Measurements from ENCODE around the gene MIA3.

Gene MIA3

GRCh38 chr1:222588135-222588534, 29.8 kb upstream of the MIA3 start:
- peak; percentile 4 for DNase-seq (ENCODE audit: low read depth)
- no peak for TF ChIP-seq CTCF (conservative IDR thresholded peaks at IDR 0.05; ENCODE audit: control insufficient read depth, insufficient read depth, low read depth, low read length)
- no peak overlapping the region for H3K4me3 ChIP-seq (ENCODE audit: control insufficient read depth, low read depth, low read length)

- H3K4me3 ChIP-seq (ENCODE audit: control insufficient read depth, low read depth, low read length): peak within 1 kb of the TSS; percentile 95
- TF ChIP-seq CTCF (conservative IDR thresholded peaks at IDR 0.05; ENCODE audit: control insufficient read depth, insufficient read depth, low read depth, low read length): no peak
- DNase-seq (ENCODE audit: low read depth): peak; percentile 78
Measured at GRCh38 chr1:222589462-222590302, 28.2 kb upstream of the MIA3 start, which contains the start of gene TAF1A. TAF1A (minus strand) TSS chr1:222589933.

GRCh38 chr1:222592171-222592570, 25.7 kb upstream of the MIA3 start:
- no peak overlapping the region for H3K4me3 ChIP-seq (ENCODE audit: control insufficient read depth, low read depth, low read length)
- TF ChIP-seq CTCF (conservative IDR thresholded peaks at IDR 0.05; ENCODE audit: control insufficient read depth, insufficient read depth, low read depth, low read length): no peak
- peak; percentile 66 for DNase-seq (ENCODE audit: low read depth)

GRCh38 chr1:222594789-222595188, 23.1 kb upstream of the MIA3 start:
- TF ChIP-seq CTCF (conservative IDR thresholded peaks at IDR 0.05; ENCODE audit: control insufficient read depth, insufficient read depth, low read depth, low read length): no peak
- no peak overlapping the region for H3K4me3 ChIP-seq (ENCODE audit: control insufficient read depth, low read depth, low read length)
- DNase-seq (ENCODE audit: low read depth): no peak

- DNase-seq (ENCODE audit: low read depth): no peak
- TF ChIP-seq CTCF (conservative IDR thresholded peaks at IDR 0.05; ENCODE audit: control insufficient read depth, insufficient read depth, low read depth, low read length): no peak
- H3K4me3 ChIP-seq (ENCODE audit: control insufficient read depth, low read depth, low read length): no peak overlapping the region
Measured at GRCh38 chr1:222596696-222597095, 21.2 kb upstream of the MIA3 start.

GRCh38 chr1:222600281-222600680, 17.6 kb upstream of the MIA3 start:
- no peak for DNase-seq (ENCODE audit: low read depth)
- TF ChIP-seq CTCF (conservative IDR thresholded peaks at IDR 0.05; ENCODE audit: control insufficient read depth, insufficient read depth, low read depth, low read length): no peak
- no peak overlapping the region for H3K4me3 ChIP-seq (ENCODE audit: control insufficient read depth, low read depth, low read length)

All from fibroblast of mammary gland (primary cell).